CD4-positive, alpha-beta T cell (primary cell): ENCODE results near the gene MACROD2. TPM values are rescaled to one million over a fixed set of nuclear protein-coding genes. Genes with fewer than 3 reads are reported as not detected.

ENCODE experiments used
- ATAC-seq: fragments of 200-7000 bp; cut with Tn5 transposase; one replicate; pipeline ENCODE4 v1.10.0; 2022; ENCODE audit warnings: mild to moderate bottlenecking; ENCODE audit not compliant: poor library complexity
- CTCF ChIA-PET: fragments of 350-600 bp; sonication (Branson Sonifier 250); formaldehyde crosslinking; loops from one replicate; lab custom pipeline; 2021; ENCODE audit warnings: antibody characterized with exemption, inconsistent platforms; lab: Charles Lee
- POLR2A ChIA-PET: fragments of 350-600 bp; sonication (Branson Sonifier 250); formaldehyde crosslinking; loops from one replicate; lab custom pipeline; 2021; ENCODE audit warnings: antibody characterized with exemption, inconsistent platforms; lab: Charles Lee
- DNase-seq, 14 experiments: peaks; one replicate each; pipeline ENCODE4 v3.0.0-alpha.2; 2013 to 2020; ENCODE audit warnings: mixed read lengths in 2 of 14
- H3K27ac ChIP-seq, 2 donors: one replicate each; pipeline versions ENCODE4 v1.5.1 to v1.7.0; 2013; ENCODE audit warnings: low read length in 2 of 2, low read depth in 1 of 2, mild to moderate bottlenecking in 1 of 2
- H3K27me3 ChIP-seq, 2 experiments: 1 replicate in 1 of 2; 2 replicates in 1 of 2; pipeline versions ENCODE4 v1.6.1 to v1.7.0; 2013; ENCODE audit warnings: low read length in 2 of 2, control low read depth in 1 of 2, mild to moderate bottlenecking in 1 of 2, moderate library complexity in 1 of 2; ENCODE audit not compliant: insufficient read depth in 2 of 2, control insufficient read depth in 1 of 2
- H3K36me3 ChIP-seq: one replicate; pipeline ENCODE4 v1.6.1; 2013; ENCODE audit warnings: low read length, control low read depth; ENCODE audit not compliant: insufficient read depth
- H3K4me1 ChIP-seq: one replicate; pipeline ENCODE4 v1.6.1; 2013; ENCODE audit warnings: low read length, control low read depth; ENCODE audit not compliant: insufficient read depth
- H3K4me3 ChIP-seq: one replicate; pipeline ENCODE4 v1.5.1; 2013; ENCODE audit warnings: mild to moderate bottlenecking, low read length, moderate library complexity
- H3K9me3 ChIP-seq, 2 experiments: 1 replicate in 1 of 2; 2 replicates in 1 of 2; pipeline versions ENCODE4 v1.6.1 to v1.7.0; 2013; ENCODE audit warnings: low read length in 2 of 2, mild to moderate bottlenecking in 2 of 2, control low read depth in 1 of 2, moderate library complexity in 1 of 2; ENCODE audit not compliant: control insufficient read depth in 1 of 2, insufficient read depth in 1 of 2
- H3K27ac Mint-ChIP-seq: one replicate; pipeline ENCODE4 v1.8.0; 2020; ENCODE audit warnings: mixed read lengths
- H3K27me3 Mint-ChIP-seq: one replicate; pipeline ENCODE4 v1.8.0; 2021; ENCODE audit warnings: mixed read lengths
- H3K36me3 Mint-ChIP-seq: one replicate; pipeline ENCODE4 v1.8.0; 2021; ENCODE audit warnings: low read depth, mixed read lengths
- H3K4me1 Mint-ChIP-seq: one replicate; pipeline ENCODE4 v1.8.0; 2021; ENCODE audit warnings: low read depth, mixed read lengths
- H3K4me3 Mint-ChIP-seq: one replicate; pipeline ENCODE4 v1.8.0; 2020; ENCODE audit warnings: mild to moderate bottlenecking, mixed read lengths
- H3K9me3 Mint-ChIP-seq: one replicate; pipeline ENCODE4 v1.8.0; 2020; ENCODE audit warnings: mixed read lengths
- intact Hi-C, 2 experiments: fragments of 100-400 bp; cut with DNase I in 1 of 2; cut with micrococcal nuclease in 1 of 2; formaldehyde crosslinking; loops; one replicate each; pipeline versions ENCODE4 v1.15.1 to v1.9.0; 2023 to 2025; cut with DNase I, micrococcal nuclease
- total RNA-seq, 174 experiments: library from RNA in 2 of 174; stranded (reverse) in 2 of 174; gene quantifications; one replicate each; pipeline ENCODE4 v1.2.3 and lab custom pipeline; 2021 to 2026
- TF ChIP-seq, protein P1 (sequence below): fragments of 200-600 bp; IDR thresholded peaks from one replicate; pipeline ENCODE4 v1.8.0; 2022; ENCODE audit warnings: antibody characterized with exemption, mild to moderate bottlenecking

MACROD2 gene
- total RNA-seq, 2 experiments from 2014 or later, result not detected

DNA sequence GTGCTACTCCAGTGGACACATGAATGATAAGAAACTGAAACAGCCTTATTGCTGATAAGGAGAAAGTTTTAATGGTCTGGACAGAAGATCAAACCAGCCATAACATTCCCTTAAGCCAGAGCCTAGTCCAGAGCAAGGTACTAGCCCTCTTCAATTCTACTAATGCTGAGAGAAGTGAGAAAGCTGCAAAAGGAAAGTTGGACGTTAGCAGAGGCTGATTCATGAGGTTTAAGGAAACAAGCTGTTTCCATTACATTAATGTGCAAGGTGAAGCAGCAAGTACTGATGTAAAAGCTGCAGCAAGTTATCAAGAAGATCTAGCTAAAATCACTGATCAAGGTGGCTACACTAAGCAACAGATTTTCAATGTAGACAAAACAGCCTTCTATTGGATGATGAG is 1943.5 kb downstream of the MACROD2 start:
- Mint-ChIP-seq H3K27me3 (no peaks in the 10 kb centered on the region), H3K9me3 (peaks cover 10% of the 10 kb centered on the region), H3K4me1 (no peaks in the 10 kb centered on the region), H3K4me3 (no peak overlapping the region), H3K27ac (no peak overlapping the region), H3K36me3 (no peaks in the 10 kb centered on the region)
- POLR2A ChIA-PET, result no interaction called here
- DNase-seq (no peak), ATAC-seq (no peak)
- no peaks in the 10 kb centered on the region for H3K4me1 ChIP-seq
- H3K9me3 ChIP-seq, result peaks cover 0 to 6% of the 10 kb centered on the region in 2 experiments
- CTCF ChIA-PET, result no interaction called here
- no peak overlapping the region for H3K4me3 ChIP-seq
- H3K27me3 ChIP-seq, result no peaks in the 10 kb centered on the region
- H3K36me3 ChIP-seq, result no peaks in the 10 kb centered on the region
- TF ChIP-seq, protein P1, sequence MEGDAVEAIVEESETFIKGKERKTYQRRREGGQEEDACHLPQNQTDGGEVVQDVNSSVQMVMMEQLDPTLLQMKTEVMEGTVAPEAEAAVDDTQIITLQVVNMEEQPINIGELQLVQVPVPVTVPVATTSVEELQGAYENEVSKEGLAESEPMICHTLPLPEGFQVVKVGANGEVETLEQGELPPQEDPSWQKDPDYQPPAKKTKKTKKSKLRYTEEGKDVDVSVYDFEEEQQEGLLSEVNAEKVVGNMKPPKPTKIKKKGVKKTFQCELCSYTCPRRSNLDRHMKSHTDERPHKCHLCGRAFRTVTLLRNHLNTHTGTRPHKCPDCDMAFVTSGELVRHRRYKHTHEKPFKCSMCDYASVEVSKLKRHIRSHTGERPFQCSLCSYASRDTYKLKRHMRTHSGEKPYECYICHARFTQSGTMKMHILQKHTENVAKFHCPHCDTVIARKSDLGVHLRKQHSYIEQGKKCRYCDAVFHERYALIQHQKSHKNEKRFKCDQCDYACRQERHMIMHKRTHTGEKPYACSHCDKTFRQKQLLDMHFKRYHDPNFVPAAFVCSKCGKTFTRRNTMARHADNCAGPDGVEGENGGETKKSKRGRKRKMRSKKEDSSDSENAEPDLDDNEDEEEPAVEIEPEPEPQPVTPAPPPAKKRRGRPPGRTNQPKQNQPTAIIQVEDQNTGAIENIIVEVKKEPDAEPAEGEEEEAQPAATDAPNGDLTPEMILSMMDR, result no peak
- intact Hi-C loops, result no loop called here
- no peak overlapping the region for H3K27ac ChIP-seq

DNA sequence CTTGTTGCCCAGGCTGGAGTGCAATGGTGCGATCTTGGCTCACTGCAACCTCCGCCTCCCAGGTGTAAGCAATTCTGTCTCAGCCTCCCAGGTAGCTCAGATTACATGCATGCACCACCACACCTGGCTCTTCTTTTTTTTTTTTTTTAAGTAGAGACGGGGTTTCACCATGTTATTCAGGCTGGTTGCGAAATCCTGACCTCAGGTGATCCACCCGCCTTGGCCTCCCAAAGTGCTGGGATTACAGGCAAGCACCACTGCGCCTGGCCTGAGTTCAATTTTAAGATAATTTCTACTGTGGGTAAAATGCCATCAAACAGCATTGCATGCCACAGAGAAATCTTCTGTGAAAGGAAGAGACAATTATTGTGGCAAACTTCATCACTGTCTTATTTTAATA is 1944.8 kb downstream of the MACROD2 start:
- peaks cover 0 to 2% of the 10 kb centered on the region in 2 experiments for H3K9me3 ChIP-seq
- TF ChIP-seq, protein P1, result no peak
- Mint-ChIP-seq H3K4me1 (no peaks in the 10 kb centered on the region), H3K9me3 (peaks cover 10% of the 10 kb centered on the region), H3K27me3 (no peaks in the 10 kb centered on the region), H3K36me3 (no peaks in the 10 kb centered on the region), H3K27ac (no peak overlapping the region), H3K4me3 (no peak overlapping the region)
- ChIA-PET CTCF (no interaction called here), POLR2A (no interaction called here)
- DNase-seq, result no peak
- H3K27ac ChIP-seq, result no peak overlapping the region
- H3K36me3 ChIP-seq, result no peaks in the 10 kb centered on the region
- H3K4me1 ChIP-seq, result no peaks in the 10 kb centered on the region
- ATAC-seq, result no peak
- H3K27me3 ChIP-seq, result no peaks in the 10 kb centered on the region
- intact Hi-C loops, result no loop called here
- no peak overlapping the region for H3K4me3 ChIP-seq

DNA sequence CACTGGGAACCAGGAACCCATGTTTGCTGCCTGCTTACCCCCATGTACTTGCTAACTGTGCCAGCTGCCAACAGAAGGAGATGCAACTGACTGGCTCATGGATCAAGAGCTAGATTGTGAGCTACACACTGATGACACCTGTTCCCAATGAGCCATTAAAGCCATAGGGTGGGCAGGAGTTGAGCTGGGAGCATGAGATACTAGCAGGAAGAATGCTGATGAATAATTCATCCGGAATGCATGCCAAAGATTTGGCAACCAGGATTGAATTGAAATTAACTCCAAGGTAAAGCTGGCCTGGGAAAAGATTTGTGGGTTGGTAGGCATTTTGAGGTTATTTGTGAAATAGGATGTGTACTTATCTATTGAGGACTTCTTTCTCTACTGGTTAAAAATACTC is 1946.8 kb downstream of the MACROD2 start:
- no peaks in the 10 kb centered on the region for H3K36me3 ChIP-seq
- intact Hi-C loops, result no loop called here
- H3K9me3 Mint-ChIP-seq, result peaks cover 10% of the 10 kb centered on the region
- no peaks in the 10 kb centered on the region for H3K27me3 Mint-ChIP-seq
- no peak for DNase-seq
- ChIA-PET POLR2A (no interaction called here), CTCF (no interaction called here)
- H3K27ac Mint-ChIP-seq, result no peak overlapping the region
- H3K4me3 ChIP-seq, result no peak overlapping the region
- no peak overlapping the region for H3K27ac ChIP-seq
- no peaks in the 10 kb centered on the region for H3K36me3 Mint-ChIP-seq
- TF ChIP-seq, protein P1, result no peak
- no peaks in the 10 kb centered on the region for H3K4me1 ChIP-seq
- no peaks in the 10 kb centered on the region for H3K9me3 ChIP-seq
- ATAC-seq, result no peak
- H3K27me3 ChIP-seq, result no peaks in the 10 kb centered on the region
- no peak overlapping the region for H3K4me3 Mint-ChIP-seq
- no peaks in the 10 kb centered on the region for H3K4me1 Mint-ChIP-seq
